K562 (cell line): Measurements from ENCODE around the gene LRRC71. TPM values are rescaled to one million over a fixed set of nuclear protein-coding genes. Genes with fewer than 3 reads are reported as not detected.

ENCODE experiments used
- ASH1L ChIP-seq: fragments of 450-650 bp; IDR thresholded peaks from 2 replicates; pipeline ENCODE4 v1.6.1; 2018; ENCODE audit warnings: borderline replicate concordance, mild to moderate bottlenecking, low read depth; ENCODE audit not compliant: partially characterized antibody
- CBX2 ChIP-seq: fragments of 200-600 bp; sonication (generic); IDR thresholded peaks from one replicate; pipeline ENCODE4 v1.6.1; 2012; ENCODE audit warnings: mild to moderate bottlenecking, low read length, inconsistent platforms; ENCODE audit not compliant: insufficient read depth, poor library complexity, severe bottlenecking
- CHD2 ChIP-seq: IDR thresholded peaks from 2 replicates; pipeline ENCODE4 v1.6.1; 2011; ENCODE audit warnings: low read depth, low read length
- CREBBP ChIP-seq: IDR thresholded peaks from one replicate; pipeline ENCODE4 v1.6.1; 2012; ENCODE audit warnings: low read depth, mild to moderate bottlenecking, control low read depth, inconsistent platforms, low read length
- DIDO1 ChIP-seq: fragments of 450-650 bp; IDR thresholded peaks from 2 replicates; pipeline ENCODE4 v1.6.1; 2016; ENCODE audit warnings: low read depth, missing biosample characterization, missing genetic modification characterization
- EP300 ChIP-seq: IDR thresholded peaks from 2 replicates; pipeline ENCODE4 v1.6.1; 2012; ENCODE audit warnings: low read length, improper control_type of control experiment
- EZH2 ChIP-seq: IDR thresholded peaks from 2 replicates; pipeline ENCODE4 v1.6.1; 2012; ENCODE audit warnings: low read depth, mild to moderate bottlenecking, inconsistent platforms, low read length, borderline replicate concordance
- FOSL1 ChIP-seq: fragments of 200-800 bp; sonication (Bioruptor generic); conservative IDR thresholded peaks from 2 replicates; pipeline ENCODE4 v1.6.1; 2016; ENCODE audit warnings: missing genetic modification characterization, missing compliant biosample characterization
- GATA2 ChIP-seq: sonication (generic); formaldehyde crosslinking; IDR thresholded peaks from 2 replicates; pipeline ENCODE4 v1.4.0; 2020; ENCODE audit warnings: mild to moderate bottlenecking, missing genetic modification reagents
- HDAC6 ChIP-seq: IDR thresholded peaks from 2 replicates; pipeline ENCODE4 v1.6.1; 2012; ENCODE audit warnings: low read depth, mild to moderate bottlenecking, control low read depth, inconsistent platforms, low read length, moderate library complexity
- HNRNPL ChIP-seq: fragments of 200-400 bp; formaldehyde crosslinking; IDR thresholded peaks from 2 replicates; pipeline ENCODE4 v1.6.1; 2017; ENCODE audit warnings: low read depth, mild to moderate bottlenecking, low read length
- KLF13 ChIP-seq: fragments of 450-650 bp; IDR thresholded peaks from 2 replicates; pipeline ENCODE4 v1.6.1; 2016; ENCODE audit warnings: missing genetic modification characterization, low read depth, mild to moderate bottlenecking, missing compliant biosample characterization, moderate library complexity, borderline replicate concordance
- MLLT1 ChIP-seq, 2 experiments: fragments of 450-650 bp; IDR thresholded peaks; 2 replicates each; pipeline ENCODE4 v1.6.1; 2016
- NCOA1 ChIP-seq: fragments of 450-650 bp; IDR thresholded peaks from 2 replicates; pipeline ENCODE4 v1.6.1; 2016; ENCODE audit warnings: low read depth
- NEUROD1 ChIP-seq: fragments of 150-350 bp; IDR thresholded peaks from 2 replicates; pipeline ENCODE4 v1.6.1; 2014; ENCODE audit warnings: borderline replicate concordance, low read length, low read depth; ENCODE audit not compliant: partially characterized antibody
- PCBP2 ChIP-seq: fragments of 200-400 bp; formaldehyde crosslinking; IDR thresholded peaks from 2 replicates; pipeline ENCODE4 v1.6.1; 2018; ENCODE audit warnings: low read length, low read depth, mild to moderate bottlenecking, moderate library complexity; ENCODE audit not compliant: poor library complexity, severe bottlenecking
- RBM39 ChIP-seq: fragments of 200-400 bp; formaldehyde crosslinking; optimal IDR thresholded peaks from 2 replicates; pipeline ENCODE3; 2018; ENCODE audit warnings: low read depth, low read length
- RCOR1 ChIP-seq, 2 experiments: IDR thresholded peaks; 2 replicates each; pipeline ENCODE4 v1.6.1; 2012; ENCODE audit warnings: low read depth in 2 of 2, low read length in 2 of 2, borderline replicate concordance in 1 of 2, improper control_type of control experiment in 1 of 2
- RHOXF2B ChIP-seq: fragments of 250-450 bp; sonication (Bioruptor Pico); conservative IDR thresholded peaks from 2 replicates; pipeline ENCODE4 v1.5.1; 2021
- XRCC5 ChIP-seq: fragments of 200-400 bp; formaldehyde crosslinking; IDR thresholded peaks from 2 replicates; pipeline ENCODE4 v1.6.1; 2017; ENCODE audit warnings: low read depth, mild to moderate bottlenecking, low read length
- ZNF12 ChIP-seq: sonication (generic); formaldehyde crosslinking; IDR thresholded peaks from 2 replicates; pipeline ENCODE4 v1.4.0; 2020; ENCODE audit warnings: mild to moderate bottlenecking, missing genetic modification reagents
- polyA plus RNA-seq, 8 experiments: library from polyadenylated mRNA; depleted of rRNA in 4 of 8; stranded (reverse) in 5 of 8; unstranded in 3 of 8; fragments of >200 nt; fragmentation: Nextera tagmentation in 2 of 8; fragmentation: Illumina TruSeq in 1 of 8; extraction: Ambion mirVana in 2 of 8; extraction: Trizol in 1 of 8; gene quantifications; 2 replicates each; pipeline versions ENCODE4 v1.2.1 to v1.2.3, GENCODE V29; 2011 to 2014; ENCODE audit warnings: inconsistent platforms in 1 of 8, missing spikeins in 1 of 8
- total RNA-seq, 7 experiments: library from RNA; depleted of rRNA in 6 of 7; stranded (reverse); fragments of >200 nt in 6 of 7; fragmentation: Illumina TruSeq in 2 of 7; extraction: Trizol in 2 of 7; gene quantifications; 2 replicates each; pipeline versions ENCODE4 v1.2.1 to v1.2.3, GENCODE V29; 2011 to 2021; ENCODE audit warnings: low replicate concordance in 1 of 7
- TF ChIP-seq, protein P1 (sequence below): sonication (generic); formaldehyde crosslinking; IDR thresholded peaks from 2 replicates; pipeline ENCODE4 v1.8.0; 2023; ENCODE audit warnings: mild to moderate bottlenecking, missing genetic modification reagents
- TF ChIP-seq, protein P2 (sequence below): fragments of 250-450 bp; sonication (Bioruptor Pico); IDR thresholded peaks from 2 replicates; pipeline ENCODE4 v1.9.0; 2021; ENCODE audit warnings: mild to moderate bottlenecking

LRRC71 gene
- total and polyA plus RNA-seq, 9 of the 15 experiments (the other 6 are each of a cell fraction or from before 2014, with no cell fraction given): 0.06 to 1.2 (median 0.51) TPM; not detected in 1

DNA sequence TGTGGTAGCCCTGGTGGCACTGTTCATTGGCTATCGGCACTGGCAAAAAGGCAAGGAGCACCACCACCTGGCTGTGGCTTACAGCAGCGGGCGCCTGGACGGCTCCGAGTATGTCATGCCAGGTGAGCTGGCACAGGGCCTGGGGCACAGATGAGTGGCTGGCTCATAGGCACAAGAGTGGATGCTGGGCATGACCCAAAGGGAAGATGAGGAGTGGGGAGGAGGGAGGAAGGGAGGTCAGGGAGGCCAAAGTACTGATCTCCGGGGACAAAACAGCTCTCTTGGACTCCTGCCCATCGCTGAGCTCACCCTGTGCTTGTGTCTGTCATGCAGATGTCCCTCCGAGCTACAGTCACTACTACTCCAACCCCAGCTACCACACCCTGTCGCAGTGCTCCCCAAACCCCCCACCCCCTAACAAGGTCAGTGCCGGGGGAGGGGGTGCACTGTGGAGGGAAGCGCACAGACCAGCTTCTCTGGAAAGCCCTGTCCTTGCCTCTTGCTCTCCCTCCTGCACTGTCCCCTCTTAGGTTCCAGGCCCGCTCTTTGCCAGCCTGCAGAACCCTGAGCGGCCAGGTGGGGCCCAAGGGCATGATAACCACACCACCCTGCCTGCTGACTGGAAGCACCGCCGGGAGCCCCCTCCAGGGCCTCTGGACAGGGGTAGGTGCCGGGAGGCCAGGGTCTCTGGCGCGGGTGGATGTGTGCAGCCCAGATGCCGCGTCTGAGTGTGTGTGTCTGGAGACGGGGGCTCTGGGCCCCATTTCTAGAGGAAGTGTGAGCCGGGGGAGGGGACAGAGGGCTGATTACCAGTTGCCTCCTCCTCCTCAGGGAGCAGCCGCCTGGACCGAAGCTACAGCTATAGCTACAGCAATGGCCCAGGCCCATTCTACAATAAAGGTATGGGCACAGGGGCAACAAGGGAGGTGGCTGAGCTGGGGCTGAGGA is 7.3 kb upstream of the LRRC71 start (continued):
- TF ChIP-seq MLLT1 (IDR thresholded peaks at IDR 0.05) (no peak), FOSL1 (peak; percentile 32; the same call in 1 of the 2 replicates), RCOR1 (IDR thresholded peaks at IDR 0.05; ENCODE audit: borderline replicate concordance in 1 of 2, low read depth in 2 of 2, low read length in 2 of 2) (no peak), HNRNPL (0 out of 2 replicates have a peak, but pooled peaks have one; percentile 28), CHD2 (no peak), RHOXF2B (CRISPR knock-in tag) (no peak), ASH1L (no peak), NCOA1 (no peak), HDAC6 (no peak), ZNF12 (CRISPR knock-in tag) (peak; percentile 39; the same call in 1 of the 2 replicates), NEUROD1 (no peak), CREBBP (no peak), CBX2 (no peak), DIDO1 (tag) (peak; percentile 17; the same call in 1 of the 2 replicates), EZH2 (no peak), GATA2 (CRISPR knock-in tag) (no peak), XRCC5 (no peak), KLF13 (tag) (no peak), EP300 (no peak), PCBP2 (no peak), RBM39 (no peak)
- TF ChIP-seq, protein P1, sequence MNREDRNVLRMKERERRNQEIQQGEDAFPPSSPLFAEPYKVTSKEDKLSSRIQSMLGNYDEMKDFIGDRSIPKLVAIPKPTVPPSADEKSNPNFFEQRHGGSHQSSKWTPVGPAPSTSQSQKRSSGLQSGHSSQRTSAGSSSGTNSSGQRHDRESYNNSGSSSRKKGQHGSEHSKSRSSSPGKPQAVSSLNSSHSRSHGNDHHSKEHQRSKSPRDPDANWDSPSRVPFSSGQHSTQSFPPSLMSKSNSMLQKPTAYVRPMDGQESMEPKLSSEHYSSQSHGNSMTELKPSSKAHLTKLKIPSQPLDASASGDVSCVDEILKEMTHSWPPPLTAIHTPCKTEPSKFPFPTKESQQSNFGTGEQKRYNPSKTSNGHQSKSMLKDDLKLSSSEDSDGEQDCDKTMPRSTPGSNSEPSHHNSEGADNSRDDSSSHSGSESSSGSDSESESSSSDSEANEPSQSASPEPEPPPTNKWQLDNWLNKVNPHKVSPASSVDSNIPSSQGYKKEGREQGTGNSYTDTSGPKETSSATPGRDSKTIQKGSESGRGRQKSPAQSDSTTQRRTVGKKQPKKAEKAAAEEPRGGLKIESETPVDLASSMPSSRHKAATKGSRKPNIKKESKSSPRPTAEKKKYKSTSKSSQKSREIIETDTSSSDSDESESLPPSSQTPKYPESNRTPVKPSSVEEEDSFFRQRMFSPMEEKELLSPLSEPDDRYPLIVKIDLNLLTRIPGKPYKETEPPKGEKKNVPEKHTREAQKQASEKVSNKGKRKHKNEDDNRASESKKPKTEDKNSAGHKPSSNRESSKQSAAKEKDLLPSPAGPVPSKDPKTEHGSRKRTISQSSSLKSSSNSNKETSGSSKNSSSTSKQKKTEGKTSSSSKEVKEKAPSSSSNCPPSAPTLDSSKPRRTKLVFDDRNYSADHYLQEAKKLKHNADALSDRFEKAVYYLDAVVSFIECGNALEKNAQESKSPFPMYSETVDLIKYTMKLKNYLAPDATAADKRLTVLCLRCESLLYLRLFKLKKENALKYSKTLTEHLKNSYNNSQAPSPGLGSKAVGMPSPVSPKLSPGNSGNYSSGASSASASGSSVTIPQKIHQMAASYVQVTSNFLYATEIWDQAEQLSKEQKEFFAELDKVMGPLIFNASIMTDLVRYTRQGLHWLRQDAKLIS (CRISPR knock-in tag): peak; percentile 78; the same call in 1 of the 2 replicates
- TF ChIP-seq, protein P2, sequence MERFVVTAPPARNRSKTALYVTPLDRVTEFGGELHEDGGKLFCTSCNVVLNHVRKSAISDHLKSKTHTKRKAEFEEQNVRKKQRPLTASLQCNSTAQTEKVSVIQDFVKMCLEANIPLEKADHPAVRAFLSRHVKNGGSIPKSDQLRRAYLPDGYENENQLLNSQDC (CRISPR knock-in tag): no peak
